Measurements from ENCODE around the gene C1S. TPM values are rescaled to one million over a fixed set of nuclear protein-coding genes. Genes with fewer than 3 reads are reported as not detected.

Gene C1S
- total and polyA plus RNA-seq, 9 of the 15 experiments (the other 6 are each of a cell fraction or from before 2014, with no cell fraction given), result 0.08 to 0.84 (median 0.27) TPM

- TF ChIP-seq ARID3B (CRISPR knock-in tag; IDR thresholded peaks at IDR 0.05; ENCODE audit: borderline replicate concordance), result no peak
- TF ChIP-seq, protein P1, sequence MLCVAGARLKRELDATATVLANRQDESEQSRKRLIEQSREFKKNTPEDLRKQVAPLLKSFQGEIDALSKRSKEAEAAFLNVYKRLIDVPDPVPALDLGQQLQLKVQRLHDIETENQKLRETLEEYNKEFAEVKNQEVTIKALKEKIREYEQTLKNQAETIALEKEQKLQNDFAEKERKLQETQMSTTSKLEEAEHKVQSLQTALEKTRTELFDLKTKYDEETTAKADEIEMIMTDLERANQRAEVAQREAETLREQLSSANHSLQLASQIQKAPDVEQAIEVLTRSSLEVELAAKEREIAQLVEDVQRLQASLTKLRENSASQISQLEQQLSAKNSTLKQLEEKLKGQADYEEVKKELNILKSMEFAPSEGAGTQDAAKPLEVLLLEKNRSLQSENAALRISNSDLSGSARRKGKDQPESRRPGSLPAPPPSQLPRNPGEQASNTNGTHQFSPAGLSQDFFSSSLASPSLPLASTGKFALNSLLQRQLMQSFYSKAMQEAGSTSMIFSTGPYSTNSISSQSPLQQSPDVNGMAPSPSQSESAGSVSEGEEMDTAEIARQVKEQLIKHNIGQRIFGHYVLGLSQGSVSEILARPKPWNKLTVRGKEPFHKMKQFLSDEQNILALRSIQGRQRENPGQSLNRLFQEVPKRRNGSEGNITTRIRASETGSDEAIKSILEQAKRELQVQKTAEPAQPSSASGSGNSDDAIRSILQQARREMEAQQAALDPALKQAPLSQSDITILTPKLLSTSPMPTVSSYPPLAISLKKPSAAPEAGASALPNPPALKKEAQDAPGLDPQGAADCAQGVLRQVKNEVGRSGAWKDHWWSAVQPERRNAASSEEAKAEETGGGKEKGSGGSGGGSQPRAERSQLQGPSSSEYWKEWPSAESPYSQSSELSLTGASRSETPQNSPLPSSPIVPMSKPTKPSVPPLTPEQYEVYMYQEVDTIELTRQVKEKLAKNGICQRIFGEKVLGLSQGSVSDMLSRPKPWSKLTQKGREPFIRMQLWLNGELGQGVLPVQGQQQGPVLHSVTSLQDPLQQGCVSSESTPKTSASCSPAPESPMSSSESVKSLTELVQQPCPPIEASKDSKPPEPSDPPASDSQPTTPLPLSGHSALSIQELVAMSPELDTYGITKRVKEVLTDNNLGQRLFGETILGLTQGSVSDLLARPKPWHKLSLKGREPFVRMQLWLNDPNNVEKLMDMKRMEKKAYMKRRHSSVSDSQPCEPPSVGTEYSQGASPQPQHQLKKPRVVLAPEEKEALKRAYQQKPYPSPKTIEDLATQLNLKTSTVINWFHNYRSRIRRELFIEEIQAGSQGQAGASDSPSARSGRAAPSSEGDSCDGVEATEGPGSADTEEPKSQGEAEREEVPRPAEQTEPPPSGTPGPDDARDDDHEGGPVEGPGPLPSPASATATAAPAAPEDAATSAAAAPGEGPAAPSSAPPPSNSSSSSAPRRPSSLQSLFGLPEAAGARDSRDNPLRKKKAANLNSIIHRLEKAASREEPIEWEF (CRISPR knock-in tag; IDR thresholded peaks at IDR 0.05), result no peak
- TF ChIP-seq XRCC4 (IDR thresholded peaks at IDR 0.05; ENCODE audit: extremely low read depth, insufficient read depth, insufficient read length), result no peak
- no peak for TF ChIP-seq HMG20B (CRISPR knock-in tag; IDR thresholded peaks at IDR 0.05)
- TF ChIP-seq TRIM28 (IDR thresholded peaks at IDR 0.05), result no peak
These were observed 28.8 kb downstream of the C1S start (continued) for GRCh38 chr12:7089196-7089871.

Measured in K562 (cell line).